WTC11 (cell line): ENCODE results near the gene SFT2D3. TPM values are rescaled to one million over a fixed set of nuclear protein-coding genes. Genes with fewer than 3 reads are reported as not detected.
A peak's percentile ranks its signal among the peaks of the same experiment; 100 is the strongest.

Experiments used
- ATAC-seq: fragments of 200-7000 bp; cut with Tn5 transposase; 2 replicates; pipeline ENCODE4 v1.10.0; 2021; ENCODE audit warnings: mild to moderate bottlenecking, moderate library complexity
- CTCF ChIA-PET: fragments of 300-600 bp; sonication (Branson Sonifier 250); formaldehyde crosslinking; loops from one replicate; lab custom pipeline; 2021; ENCODE audit warnings: antibody characterized with exemption; lab: Charles Lee
- POLR2A ChIA-PET: fragments of 350-600 bp; sonication (Branson Sonifier 250); formaldehyde crosslinking; loops from one replicate; lab custom pipeline; 2021; ENCODE audit warnings: antibody characterized with exemption; lab: Charles Lee
- DNase-seq: peaks from one replicate; pipeline ENCODE4 v3.0.0; 2021; ENCODE audit warnings: low spot score
- H3K27ac Mint-ChIP-seq: 2 replicates; pipeline ENCODE4 v1.8.0; 2021; ENCODE audit warnings: mixed read lengths
- H3K27me3 Mint-ChIP-seq: 2 replicates; pipeline ENCODE4 v1.8.0; 2021; ENCODE audit warnings: low read depth, mild to moderate bottlenecking, moderate library complexity, mixed read lengths
- H3K36me3 Mint-ChIP-seq: 2 replicates; pipeline ENCODE4 v1.8.0; 2021; ENCODE audit warnings: mixed read lengths
- H3K4me1 Mint-ChIP-seq: 2 replicates; pipeline ENCODE4 v1.8.0; 2022; ENCODE audit warnings: mixed read lengths
- H3K4me3 Mint-ChIP-seq: 2 replicates; pipeline ENCODE4 v1.8.0; 2021; ENCODE audit warnings: mild to moderate bottlenecking, moderate library complexity, mixed read lengths
- H3K9me3 Mint-ChIP-seq: 2 replicates; pipeline ENCODE4 v1.8.0; 2021; ENCODE audit warnings: mixed read lengths
- ATF1 ChIP-seq: sonication (generic); formaldehyde crosslinking; IDR thresholded peaks from 2 replicates; pipeline ENCODE4 v1.8.1; 2023; ENCODE audit warnings: mild to moderate bottlenecking, moderate library complexity, missing genetic modification reagents
- ELF4 ChIP-seq: sonication (generic); formaldehyde crosslinking; IDR thresholded peaks from 2 replicates; pipeline ENCODE4 v1.8.1; 2022; ENCODE audit warnings: low read depth, mild to moderate bottlenecking, moderate library complexity, missing genetic modification reagents
- EMX1 ChIP-seq: fragments of 250-450 bp; sonication (Bioruptor Pico); IDR thresholded peaks from 2 replicates; pipeline ENCODE4 v1.8.0; 2021; ENCODE audit warnings: mild to moderate bottlenecking
- FOXP1 ChIP-seq: sonication (generic); formaldehyde crosslinking; IDR thresholded peaks from 2 replicates; pipeline ENCODE4 v1.8.0; 2022; ENCODE audit warnings: missing genetic modification reagents, mild to moderate bottlenecking, moderate library complexity, borderline replicate concordance
- JUN ChIP-seq: sonication (generic); formaldehyde crosslinking; IDR thresholded peaks from 2 replicates; pipeline ENCODE4 v1.8.0; 2023; ENCODE audit warnings: mild to moderate bottlenecking, missing genetic modification reagents
- NFYB ChIP-seq: sonication (generic); formaldehyde crosslinking; conservative IDR thresholded peaks from 2 replicates; pipeline ENCODE4 v1.8.0; 2022; ENCODE audit warnings: low read depth, missing genetic modification reagents
- PRRX2 ChIP-seq: fragments of 250-450 bp; sonication (Bioruptor Pico); IDR thresholded peaks from 2 replicates; pipeline ENCODE4 v1.8.0; 2021; ENCODE audit warnings: mild to moderate bottlenecking
- SMAD4 ChIP-seq: sonication (generic); formaldehyde crosslinking; IDR thresholded peaks from 2 replicates; pipeline ENCODE4 v1.8.0; 2022; ENCODE audit warnings: mild to moderate bottlenecking, missing genetic modification reagents
- SOX15 ChIP-seq: fragments of 250-450 bp; sonication (Bioruptor Pico); IDR thresholded peaks from 2 replicates; pipeline ENCODE4 v1.9.0; 2021; ENCODE audit warnings: mild to moderate bottlenecking
- SP1 ChIP-seq: sonication (generic); formaldehyde crosslinking; conservative IDR thresholded peaks from 2 replicates; pipeline ENCODE4 v1.8.1; 2022; ENCODE audit warnings: missing genetic modification reagents
- TEAD4 ChIP-seq: sonication (generic); formaldehyde crosslinking; IDR thresholded peaks from 2 replicates; pipeline ENCODE4 v1.8.0; 2022; ENCODE audit warnings: mild to moderate bottlenecking, missing genetic modification reagents
- ZNF232 ChIP-seq: sonication (generic); formaldehyde crosslinking; IDR thresholded peaks from 2 replicates; pipeline ENCODE4 v1.8.0; 2022; ENCODE audit warnings: mild to moderate bottlenecking, missing genetic modification reagents
- total RNA-seq: library from RNA; stranded (reverse); gene quantifications from 3 replicates; pipeline ENCODE4 v1.2.3, GENCODE V29; 2021
- TF ChIP-seq, protein P1 (sequence below): fragments of 250-450 bp; sonication (Bioruptor Pico); IDR thresholded peaks from 2 replicates; pipeline ENCODE4 v1.9.0; 2021; ENCODE audit warnings: mild to moderate bottlenecking
- TF ChIP-seq, protein P2 (sequence below): sonication (generic); formaldehyde crosslinking; IDR thresholded peaks from 2 replicates; pipeline ENCODE4 v1.8.1; 2023; ENCODE audit warnings: mild to moderate bottlenecking, missing genetic modification reagents, moderate library complexity
- TF ChIP-seq, protein P3 (sequence below): fragments of 250-450 bp; sonication (Bioruptor Pico); conservative IDR thresholded peaks from 2 replicates; pipeline ENCODE4 v1.9.0; 2021; ENCODE audit warnings: mild to moderate bottlenecking
- TF ChIP-seq, protein P4 (sequence below): sonication (generic); formaldehyde crosslinking; IDR thresholded peaks from 2 replicates; pipeline ENCODE4 v1.8.1; 2022; ENCODE audit warnings: low read depth, missing genetic modification reagents, borderline replicate concordance
- TF ChIP-seq, protein P5 (sequence below): sonication (generic); formaldehyde crosslinking; IDR thresholded peaks from 2 replicates; pipeline ENCODE4 v1.8.1; 2022; ENCODE audit warnings: mild to moderate bottlenecking, missing genetic modification reagents, moderate library complexity, borderline replicate concordance
- TF ChIP-seq, protein P6 (sequence below): fragments of 250-450 bp; sonication (Bioruptor Pico); IDR thresholded peaks from 2 replicates; pipeline ENCODE4 v1.8.0; 2021; ENCODE audit warnings: mild to moderate bottlenecking

Gene SFT2D3
- total RNA-seq, 1 experiment from 2014 or later: 10.5 TPM

DNA sequence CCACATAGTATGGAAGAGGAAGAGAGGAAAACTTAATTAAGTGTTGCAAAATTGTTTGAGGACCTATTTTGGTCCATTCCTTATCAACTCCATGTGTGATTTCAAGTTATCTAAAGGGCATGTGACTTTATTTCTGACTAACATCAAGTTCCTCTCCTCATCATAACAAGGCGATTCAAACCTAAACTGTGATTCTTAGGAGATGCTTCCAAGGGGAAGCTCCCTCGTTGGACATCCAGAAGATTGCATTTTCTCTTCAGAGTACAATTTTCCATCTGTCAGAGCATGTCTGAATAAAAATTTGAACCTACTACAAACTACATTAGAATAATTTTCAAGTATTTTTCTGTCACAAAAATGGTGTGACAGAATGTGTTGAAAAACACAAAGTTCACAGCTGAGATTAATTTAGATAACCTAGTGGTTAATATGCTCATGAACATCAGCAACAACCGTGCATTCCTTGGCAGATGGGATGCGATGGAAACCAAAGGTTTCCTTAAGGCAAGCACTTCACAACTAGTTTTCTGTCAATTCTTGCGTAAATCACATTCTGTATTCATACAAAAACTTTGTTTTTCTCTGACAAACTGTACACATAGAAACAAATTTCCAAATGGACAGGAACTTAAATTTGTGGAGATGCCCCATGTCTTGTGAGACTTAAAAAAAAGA is 4.2 kb downstream of the SFT2D3 start:
- Mint-ChIP-seq H3K4me1 (peaks cover 20% of the 10 kb centered on the region), H3K27me3 (no peaks in the 10 kb centered on the region; the same call in none of the 2 replicates), H3K4me3 (no peak overlapping the region), H3K9me3 (no peaks in the 10 kb centered on the region), H3K27ac (0 out of 2 replicates have a peak overlapping the region, but pooled peaks have one; percentile 57), H3K36me3 (peaks cover 44% of the 10 kb centered on the region)
- ChIA-PET POLR2A (interaction anchor here (1.3 kb wide), 1 partner anchor 31 kb away, joined by 4 read pairs; no protein-coding TSS in a partner anchor), CTCF (interaction anchor here (3.1 kb wide), 1 partner anchor 10 kb away, joined by 9 read pairs; no protein-coding TSS in a partner anchor)
- ATAC-seq (no peak), DNase-seq (no peak)
- no peak for TF ChIP-seq ZNF232 (CRISPR knock-in tag)
- no peak for TF ChIP-seq SP1
- no peak for TF ChIP-seq FOXP1
- TF ChIP-seq SMAD4 (CRISPR knock-in tag): no peak
- TF ChIP-seq, protein P1, sequence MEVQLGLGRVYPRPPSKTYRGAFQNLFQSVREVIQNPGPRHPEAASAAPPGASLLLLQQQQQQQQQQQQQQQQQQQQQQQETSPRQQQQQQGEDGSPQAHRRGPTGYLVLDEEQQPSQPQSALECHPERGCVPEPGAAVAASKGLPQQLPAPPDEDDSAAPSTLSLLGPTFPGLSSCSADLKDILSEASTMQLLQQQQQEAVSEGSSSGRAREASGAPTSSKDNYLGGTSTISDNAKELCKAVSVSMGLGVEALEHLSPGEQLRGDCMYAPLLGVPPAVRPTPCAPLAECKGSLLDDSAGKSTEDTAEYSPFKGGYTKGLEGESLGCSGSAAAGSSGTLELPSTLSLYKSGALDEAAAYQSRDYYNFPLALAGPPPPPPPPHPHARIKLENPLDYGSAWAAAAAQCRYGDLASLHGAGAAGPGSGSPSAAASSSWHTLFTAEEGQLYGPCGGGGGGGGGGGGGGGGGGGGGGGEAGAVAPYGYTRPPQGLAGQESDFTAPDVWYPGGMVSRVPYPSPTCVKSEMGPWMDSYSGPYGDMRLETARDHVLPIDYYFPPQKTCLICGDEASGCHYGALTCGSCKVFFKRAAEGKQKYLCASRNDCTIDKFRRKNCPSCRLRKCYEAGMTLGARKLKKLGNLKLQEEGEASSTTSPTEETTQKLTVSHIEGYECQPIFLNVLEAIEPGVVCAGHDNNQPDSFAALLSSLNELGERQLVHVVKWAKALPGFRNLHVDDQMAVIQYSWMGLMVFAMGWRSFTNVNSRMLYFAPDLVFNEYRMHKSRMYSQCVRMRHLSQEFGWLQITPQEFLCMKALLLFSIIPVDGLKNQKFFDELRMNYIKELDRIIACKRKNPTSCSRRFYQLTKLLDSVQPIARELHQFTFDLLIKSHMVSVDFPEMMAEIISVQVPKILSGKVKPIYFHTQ (CRISPR knock-in tag): no peak
- TF ChIP-seq, protein P2, sequence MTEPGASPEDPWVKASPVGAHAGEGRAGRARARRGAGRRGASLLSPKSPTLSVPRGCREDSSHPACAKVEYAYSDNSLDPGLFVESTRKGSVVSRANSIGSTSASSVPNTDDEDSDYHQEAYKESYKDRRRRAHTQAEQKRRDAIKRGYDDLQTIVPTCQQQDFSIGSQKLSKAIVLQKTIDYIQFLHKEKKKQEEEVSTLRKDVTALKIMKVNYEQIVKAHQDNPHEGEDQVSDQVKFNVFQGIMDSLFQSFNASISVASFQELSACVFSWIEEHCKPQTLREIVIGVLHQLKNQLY (CRISPR knock-in tag): no peak
- TF ChIP-seq, protein P3, sequence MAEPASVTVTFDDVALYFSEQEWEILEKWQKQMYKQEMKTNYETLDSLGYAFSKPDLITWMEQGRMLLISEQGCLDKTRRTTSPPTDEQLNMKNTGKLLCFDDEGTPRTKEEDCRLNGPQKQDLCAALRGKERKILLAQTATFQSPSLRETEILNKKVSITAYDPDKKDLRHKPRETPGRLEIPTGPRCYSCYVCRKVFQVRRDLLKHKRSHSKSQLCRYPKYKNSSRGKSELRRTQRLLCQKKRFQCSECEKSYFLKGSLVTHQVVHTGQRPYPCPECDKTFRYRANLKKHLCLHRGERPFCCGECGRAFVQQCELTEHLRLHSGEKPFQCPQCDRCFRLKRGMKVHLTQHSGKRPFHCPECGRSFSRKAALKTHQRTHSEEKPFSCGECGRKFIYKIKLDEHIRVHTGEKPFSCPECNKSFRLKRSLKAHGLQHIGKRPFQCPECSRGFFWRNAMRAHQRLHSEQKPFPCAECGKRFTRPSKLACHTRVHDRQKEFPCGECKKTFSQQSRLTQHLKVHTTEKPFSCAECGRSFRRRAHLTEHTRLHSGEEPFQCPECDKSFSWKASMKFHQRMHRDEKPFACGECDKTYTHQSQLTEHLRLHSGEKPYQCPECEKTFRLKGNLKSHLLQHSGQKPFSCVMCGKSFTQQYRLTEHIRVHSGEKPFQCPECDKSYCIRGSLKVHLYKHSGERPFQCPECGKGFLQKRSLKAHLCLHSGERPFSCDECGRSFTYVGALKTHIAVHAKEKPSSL: no peak
- TF ChIP-seq NFYB (CRISPR knock-in tag): no peak
- TF ChIP-seq ATF1 (CRISPR knock-in tag): no peak
- TF ChIP-seq, protein P4, sequence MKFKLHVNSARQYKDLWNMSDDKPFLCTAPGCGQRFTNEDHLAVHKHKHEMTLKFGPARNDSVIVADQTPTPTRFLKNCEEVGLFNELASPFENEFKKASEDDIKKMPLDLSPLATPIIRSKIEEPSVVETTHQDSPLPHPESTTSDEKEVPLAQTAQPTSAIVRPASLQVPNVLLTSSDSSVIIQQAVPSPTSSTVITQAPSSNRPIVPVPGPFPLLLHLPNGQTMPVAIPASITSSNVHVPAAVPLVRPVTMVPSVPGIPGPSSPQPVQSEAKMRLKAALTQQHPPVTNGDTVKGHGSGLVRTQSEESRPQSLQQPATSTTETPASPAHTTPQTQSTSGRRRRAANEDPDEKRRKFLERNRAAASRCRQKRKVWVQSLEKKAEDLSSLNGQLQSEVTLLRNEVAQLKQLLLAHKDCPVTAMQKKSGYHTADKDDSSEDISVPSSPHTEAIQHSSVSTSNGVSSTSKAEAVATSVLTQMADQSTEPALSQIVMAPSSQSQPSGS: no peak

DNA sequence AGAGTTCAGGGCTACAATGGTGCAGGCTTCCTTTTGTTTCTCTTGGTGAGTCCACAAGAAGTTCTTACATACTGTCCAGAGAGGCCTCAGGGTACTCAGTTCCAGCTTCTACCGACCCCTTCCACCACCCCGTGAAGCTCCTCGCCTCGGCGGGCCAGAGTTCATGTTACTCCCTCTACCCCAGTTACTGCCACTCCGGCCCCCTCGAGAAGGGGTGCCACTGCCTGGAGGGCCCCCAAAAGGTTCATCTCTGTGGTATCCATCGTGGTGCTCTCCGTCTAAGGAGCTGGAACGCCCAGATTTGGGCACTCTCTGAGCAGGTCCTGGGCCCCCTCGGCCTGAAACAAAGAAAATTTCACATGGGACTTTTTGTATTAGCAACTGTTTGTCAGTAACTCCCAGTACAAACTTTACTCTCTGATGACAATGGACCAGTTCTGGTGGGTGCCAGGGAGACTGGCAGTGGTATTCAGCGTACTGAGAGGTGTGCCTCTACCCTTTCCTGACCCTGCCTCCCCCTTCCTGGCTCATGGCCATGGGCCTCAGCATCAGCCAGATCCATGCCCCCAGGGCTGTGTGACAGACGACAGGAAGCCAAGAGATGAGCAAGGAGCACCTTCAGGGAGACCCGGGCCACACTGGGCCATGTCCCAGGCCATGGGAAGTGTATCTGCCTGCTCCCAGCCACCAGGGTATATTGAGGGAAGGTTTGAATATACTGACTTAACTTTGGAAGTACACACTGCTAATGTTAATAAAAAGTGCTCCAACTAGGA is 5.1 kb downstream of the SFT2D3 start:
- Mint-ChIP-seq H3K36me3 (peaks cover 49% of the 10 kb centered on the region), H3K4me3 (no peak overlapping the region), H3K9me3 (no peaks in the 10 kb centered on the region), H3K4me1 (peaks cover 14% of the 10 kb centered on the region), H3K27me3 (no peaks in the 10 kb centered on the region; the same call in 1 of the 2 replicates), H3K27ac (0 out of 2 replicates have a peak overlapping the region, but pooled peaks have one; percentile 32)
- DNase-seq (no peak), ATAC-seq (no peak)
- ChIA-PET CTCF (interaction anchor here (1.4 to 3.1 kb wide), 2 partner anchors 10 to 11 kb away, joined by 5 to 9 read pairs; no protein-coding TSS in a partner anchor), POLR2A (interaction anchor here (0.5 kb wide), 1 partner anchor 46 kb away, joined by 5 read pairs; no protein-coding TSS in a partner anchor)
- TF ChIP-seq, protein P5, sequence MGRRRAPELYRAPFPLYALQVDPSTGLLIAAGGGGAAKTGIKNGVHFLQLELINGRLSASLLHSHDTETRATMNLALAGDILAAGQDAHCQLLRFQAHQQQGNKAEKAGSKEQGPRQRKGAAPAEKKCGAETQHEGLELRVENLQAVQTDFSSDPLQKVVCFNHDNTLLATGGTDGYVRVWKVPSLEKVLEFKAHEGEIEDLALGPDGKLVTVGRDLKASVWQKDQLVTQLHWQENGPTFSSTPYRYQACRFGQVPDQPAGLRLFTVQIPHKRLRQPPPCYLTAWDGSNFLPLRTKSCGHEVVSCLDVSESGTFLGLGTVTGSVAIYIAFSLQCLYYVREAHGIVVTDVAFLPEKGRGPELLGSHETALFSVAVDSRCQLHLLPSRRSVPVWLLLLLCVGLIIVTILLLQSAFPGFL: no peak
- TF ChIP-seq, protein P6, sequence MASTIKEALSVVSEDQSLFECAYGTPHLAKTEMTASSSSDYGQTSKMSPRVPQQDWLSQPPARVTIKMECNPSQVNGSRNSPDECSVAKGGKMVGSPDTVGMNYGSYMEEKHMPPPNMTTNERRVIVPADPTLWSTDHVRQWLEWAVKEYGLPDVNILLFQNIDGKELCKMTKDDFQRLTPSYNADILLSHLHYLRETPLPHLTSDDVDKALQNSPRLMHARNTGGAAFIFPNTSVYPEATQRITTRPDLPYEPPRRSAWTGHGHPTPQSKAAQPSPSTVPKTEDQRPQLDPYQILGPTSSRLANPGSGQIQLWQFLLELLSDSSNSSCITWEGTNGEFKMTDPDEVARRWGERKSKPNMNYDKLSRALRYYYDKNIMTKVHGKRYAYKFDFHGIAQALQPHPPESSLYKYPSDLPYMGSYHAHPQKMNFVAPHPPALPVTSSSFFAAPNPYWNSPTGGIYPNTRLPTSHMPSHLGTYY (CRISPR knock-in tag): no peak
- TF ChIP-seq EMX1 (CRISPR knock-in tag) (no peak), SOX15 (CRISPR knock-in tag) (no peak), TEAD4 (CRISPR knock-in tag) (no peak), ELF4 (CRISPR knock-in tag) (no peak), JUN (CRISPR knock-in tag) (no peak), PRRX2 (no peak)
